G401 (cell line): ENCODE measurements around the gene ZNF423. TPM values are rescaled to one million over a fixed set of nuclear protein-coding genes. Genes with fewer than 3 reads are reported as not detected.

Experiments used
- DNase-seq: peaks from one replicate; pipeline ENCODE4 v3.0.0-alpha.2; 2015; ENCODE audit warnings: low spot score
- in situ Hi-C: cut with HindIII; loops from 2 replicates; pipeline ENCODE4 v1.10.0; 2016; ENCODE audit warnings: low sequenced_read_pairs, mixed read lengths
- total RNA-seq: library from RNA; depleted of rRNA; stranded (reverse); fragments of >200 nt; shearing (Covaris generic); gene quantifications from 2 replicates; pipeline ENCODE4 v1.2.3, GENCODE V29; 2014

The ZNF423 gene
- total RNA-seq, 1 experiment from 2014 or later: 0.07 TPM

DNA sequence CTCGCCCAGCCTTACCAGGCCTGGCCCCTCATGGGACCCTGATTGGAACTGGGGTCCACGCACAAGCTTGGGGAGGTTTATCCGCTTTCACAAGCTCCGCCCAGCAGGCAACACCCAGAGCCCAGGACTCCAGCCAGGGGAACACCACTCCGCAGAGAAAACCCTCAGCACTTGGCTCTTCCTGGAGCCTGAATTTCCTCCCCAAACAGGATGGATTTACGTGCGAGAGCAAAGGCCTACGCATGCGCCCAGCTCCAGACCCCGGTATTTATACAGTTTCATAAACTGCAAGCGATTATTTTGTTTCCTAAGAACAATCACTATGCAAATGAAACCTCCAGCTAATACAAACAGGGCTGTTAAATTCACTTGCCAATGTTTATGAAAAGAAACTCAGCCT is 22.8 kb downstream of the ZNF423 start:
- DNase-seq: no peak
- in situ Hi-C loops: no loop called here

DNA sequence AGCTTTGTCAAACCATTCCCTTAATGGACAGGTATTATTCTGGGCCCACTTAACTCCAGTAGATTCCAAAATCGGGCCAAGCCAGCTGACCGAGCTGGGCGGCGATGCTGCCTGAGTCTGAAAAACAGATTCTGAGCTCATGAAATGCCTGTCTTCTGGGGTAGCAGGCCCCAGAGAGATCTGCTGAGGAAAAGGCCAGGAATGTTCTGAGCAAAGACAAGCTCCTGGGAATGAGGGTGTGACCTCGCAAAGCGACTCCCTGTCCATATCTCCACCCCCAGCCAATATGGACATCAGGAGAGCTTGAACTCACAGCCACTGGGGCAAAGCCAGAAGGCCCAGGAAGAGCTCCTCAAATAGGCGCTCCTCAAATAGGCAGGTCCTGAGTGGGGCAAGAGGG is 23.7 kb downstream of the ZNF423 start:
- in situ Hi-C loops: no loop called here
- DNase-seq: no peak

DNA sequence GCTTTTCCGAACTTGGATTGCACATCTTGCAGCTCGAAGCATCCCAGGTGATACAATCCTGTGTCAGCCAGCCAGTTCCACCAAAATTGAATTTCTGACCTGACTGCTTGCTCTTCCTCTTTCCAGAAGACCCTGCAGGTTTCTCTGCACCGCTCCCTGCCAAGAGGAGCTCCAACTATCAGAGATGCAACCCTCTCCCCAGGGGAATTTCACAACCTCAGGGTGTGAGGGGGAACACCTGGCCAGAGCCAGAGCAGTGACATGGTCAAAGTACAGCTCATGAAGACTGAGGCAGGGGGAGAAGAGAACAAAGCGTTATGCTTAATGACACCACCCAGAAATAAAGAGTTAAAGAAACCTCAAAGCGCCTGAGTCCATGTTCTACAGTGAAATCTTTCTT is 25.0 kb downstream of the ZNF423 start:
- in situ Hi-C loops: no loop called here

DNA sequence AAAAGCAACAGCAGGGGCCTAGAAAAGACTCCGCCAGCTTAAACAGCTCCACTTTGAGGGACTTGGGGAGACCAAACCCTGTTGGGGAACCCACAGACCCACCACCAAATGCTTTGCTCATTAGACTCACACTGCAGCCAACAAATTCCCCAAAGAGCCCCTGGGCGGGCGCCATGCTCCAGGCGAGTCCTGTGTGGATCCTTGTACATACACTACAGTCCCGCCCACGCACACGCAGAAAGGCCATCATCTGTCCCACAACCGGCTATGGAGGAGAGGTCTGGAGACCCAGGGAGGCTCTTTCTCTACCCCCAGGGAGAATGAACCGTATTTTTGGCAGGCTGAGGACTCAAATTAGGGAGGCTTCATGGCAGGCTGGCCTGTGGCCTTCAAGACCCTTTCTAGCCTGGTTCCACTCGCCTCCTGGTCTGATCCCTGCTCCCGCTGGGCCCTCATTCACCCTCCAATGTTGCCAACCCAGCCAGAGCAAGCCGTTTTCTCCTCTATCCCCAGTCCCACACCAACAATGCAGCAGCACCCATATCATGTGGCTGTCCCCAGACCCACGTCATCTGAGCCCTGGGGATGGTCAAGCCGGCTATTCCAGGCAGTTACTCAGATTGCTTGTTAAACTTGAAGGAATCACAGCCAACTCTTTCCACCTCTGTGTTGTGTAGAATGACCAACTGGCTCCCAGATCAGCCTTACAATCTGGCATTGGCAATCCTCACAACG is 27.2 kb downstream of the ZNF423 start:
- in situ Hi-C loops: no loop called here
- DNase-seq: no peak

More for the DNA sequence above, 25.0 kb downstream of the ZNF423 start:
- DNase-seq: no peak

DNA sequence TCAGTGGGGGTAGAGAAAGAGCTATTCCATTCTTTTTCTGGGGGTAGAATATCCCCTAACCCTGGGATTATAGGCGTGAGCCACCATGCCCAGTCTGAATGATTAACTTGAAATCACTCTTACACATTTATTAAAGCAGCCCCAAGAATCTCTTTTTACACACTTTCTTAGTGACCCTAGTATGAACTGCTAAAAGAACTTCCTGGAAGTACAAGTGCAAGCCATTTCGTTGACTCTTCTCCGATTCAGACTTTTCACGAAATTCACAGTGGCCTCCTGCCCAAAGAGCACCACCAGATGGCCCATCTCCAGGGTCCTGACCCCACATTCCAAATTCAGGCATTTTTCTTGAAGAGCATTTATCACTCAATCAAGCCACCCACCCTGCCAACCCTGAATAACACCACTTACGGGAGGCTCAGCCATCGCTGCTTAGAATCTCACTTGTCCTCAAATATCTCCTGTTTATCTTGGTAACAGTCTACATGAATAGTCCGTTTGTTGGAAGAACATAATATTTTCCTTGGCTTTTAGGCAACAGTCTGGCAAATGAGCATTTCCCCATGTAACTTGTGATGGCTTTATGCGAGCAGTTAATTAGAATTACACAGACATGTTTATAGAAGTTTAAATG is 28.0 kb downstream of the ZNF423 start:
- no peak for DNase-seq
- in situ Hi-C loops: no loop called here

DNA sequence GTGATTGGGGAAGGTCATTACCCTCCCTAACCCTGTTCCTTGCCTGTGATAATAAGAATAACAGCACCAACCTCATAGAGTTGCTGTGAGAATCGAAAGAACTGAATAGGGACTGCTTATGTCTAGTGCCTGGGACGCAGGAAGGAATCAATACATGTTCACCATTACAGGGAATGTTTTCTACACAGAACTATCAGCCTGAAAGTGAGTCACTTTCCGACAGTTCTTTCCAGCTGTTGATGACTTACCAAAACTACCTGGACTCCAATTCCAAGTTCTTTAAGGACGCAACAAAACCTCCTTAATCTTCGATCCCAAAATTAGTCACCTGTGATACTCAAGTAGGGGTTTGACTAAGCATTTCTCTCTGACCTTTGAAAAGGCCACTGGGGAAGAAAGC is 29.4 kb downstream of the ZNF423 start:
- in situ Hi-C loops: no loop called here
- DNase-seq: no peak

DNA sequence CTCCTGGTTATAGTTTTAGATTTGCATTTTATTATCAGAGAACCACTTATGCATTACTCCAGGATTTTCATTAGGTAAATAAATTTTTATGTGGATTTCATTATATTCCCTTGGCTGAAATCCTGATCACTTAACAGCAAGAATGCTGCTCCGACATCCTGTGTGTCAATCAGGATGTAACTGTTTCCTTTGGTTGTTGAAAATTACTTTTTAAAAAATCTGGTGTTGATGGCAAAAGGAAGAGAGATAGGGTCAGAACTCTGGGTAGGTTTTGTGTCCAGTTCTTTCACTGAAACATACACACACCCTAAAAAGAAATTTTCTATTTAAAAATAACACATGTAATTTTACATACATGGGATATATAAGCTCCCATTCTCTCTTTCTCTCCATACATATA is 30.9 kb downstream of the ZNF423 start:
- in situ Hi-C loops: no loop called here
- no peak for DNase-seq

DNA sequence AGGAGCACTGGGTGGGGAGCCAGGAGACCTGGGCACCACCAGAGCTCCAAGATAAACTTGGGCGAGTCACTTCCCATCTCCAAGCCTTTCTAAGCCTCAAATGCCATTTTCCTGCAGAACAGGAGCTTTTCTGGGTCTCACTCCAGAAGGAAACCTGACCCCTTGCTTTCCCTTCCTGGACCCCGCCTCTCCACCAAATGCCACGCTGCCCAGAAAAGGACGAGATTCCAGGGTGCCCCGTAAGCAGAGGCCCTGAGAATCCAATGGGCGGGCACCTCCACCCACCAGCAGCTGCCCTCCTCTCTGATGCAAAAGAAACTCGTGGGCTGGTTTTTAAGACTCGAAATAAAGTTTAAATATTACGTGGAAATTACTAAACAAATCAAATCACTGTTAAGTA is 31.3 kb downstream of the ZNF423 start:
- DNase-seq: no peak
- in situ Hi-C loops: no loop called here

DNA sequence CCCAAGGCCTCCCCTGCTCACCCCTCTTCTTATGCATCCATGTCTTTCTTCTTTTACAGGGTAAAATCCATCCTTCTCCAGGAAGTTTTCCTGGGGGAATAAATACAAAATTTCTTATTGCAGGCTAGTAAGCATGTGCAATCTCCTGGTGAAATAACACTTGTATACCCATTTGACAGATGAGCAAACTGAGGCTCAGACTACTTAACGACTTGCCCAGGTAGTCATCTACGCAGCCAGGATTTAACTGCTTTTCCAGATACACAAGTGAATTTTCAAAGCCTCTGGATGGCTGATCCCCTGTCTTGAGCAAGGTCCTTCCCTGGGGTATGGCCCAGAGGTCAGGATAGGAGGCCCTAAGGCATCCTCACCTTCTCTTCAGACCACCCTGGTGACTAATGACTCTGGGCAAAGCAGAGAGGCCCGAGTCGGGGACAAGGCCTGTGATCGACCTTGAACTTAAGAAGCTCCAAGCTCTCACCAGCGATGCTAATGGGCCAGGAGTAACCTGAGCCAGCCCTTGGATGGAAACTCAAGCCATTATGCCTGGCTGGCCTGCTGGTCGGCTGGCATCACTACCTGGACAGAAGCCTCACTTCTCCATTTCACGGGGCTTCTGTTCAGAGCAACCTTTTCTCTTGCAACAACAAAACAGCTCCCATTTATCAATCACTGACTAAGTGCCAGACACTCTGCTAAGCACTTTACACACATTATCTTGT is 33.1 kb downstream of the ZNF423 start:
- in situ Hi-C loops: no loop called here
- peak; percentile 61 for DNase-seq

DNA sequence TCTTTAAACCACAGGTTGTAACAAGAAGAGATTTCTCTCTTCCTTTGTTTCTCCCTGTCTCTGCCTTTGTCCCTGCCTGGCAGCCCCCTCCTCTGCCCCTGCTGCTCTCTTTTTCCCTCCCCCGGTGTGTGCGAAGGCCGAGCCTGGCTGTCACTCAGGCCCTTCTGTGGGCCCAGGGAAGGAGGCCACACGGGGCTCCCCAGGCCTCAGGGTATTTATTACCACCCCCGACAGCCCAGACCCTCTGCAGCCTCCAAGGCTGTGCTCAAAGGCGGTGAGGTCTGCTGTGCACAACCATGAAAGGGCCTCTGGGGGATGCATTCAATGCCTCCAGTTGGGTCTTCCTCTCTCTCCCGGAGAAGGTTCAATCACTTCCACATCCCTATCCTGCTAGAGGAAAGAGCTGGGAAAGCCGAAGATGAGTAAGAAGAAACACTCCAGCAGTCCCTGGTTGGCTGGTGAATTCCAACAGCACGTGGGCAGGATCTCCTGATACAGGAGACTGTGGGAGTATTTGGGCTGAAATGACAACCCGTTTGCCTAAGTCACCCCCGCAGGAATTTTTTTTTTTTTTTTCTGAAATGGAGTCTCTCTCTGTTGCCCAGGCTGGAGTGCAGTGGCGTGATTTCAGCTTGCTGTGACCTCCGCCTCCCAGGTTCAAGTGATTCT is 34.2 kb downstream of the ZNF423 start:
- no peak for DNase-seq
- in situ Hi-C loops: no loop called here

DNA sequence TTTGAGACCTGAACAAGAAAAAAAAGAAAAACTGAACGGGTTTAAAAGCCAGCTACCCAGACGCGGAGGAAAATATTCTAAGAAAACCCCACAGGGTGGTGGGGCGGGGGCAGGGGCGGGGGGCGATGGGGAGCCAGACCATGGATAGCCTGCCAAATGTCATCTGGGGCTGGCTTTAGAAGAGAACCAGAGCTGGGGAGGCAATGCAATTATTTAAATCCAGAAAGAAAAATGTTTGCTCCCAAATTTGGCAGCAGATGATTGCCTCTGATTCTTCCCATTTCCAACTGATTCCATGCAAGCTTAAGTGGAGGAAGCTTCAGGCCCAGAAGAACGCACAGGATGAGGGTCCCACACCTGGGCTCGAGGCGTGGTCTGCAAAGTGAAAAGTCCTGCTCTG is 34.8 kb downstream of the ZNF423 start:
- no peak for DNase-seq
- in situ Hi-C loops: no loop called here

DNA sequence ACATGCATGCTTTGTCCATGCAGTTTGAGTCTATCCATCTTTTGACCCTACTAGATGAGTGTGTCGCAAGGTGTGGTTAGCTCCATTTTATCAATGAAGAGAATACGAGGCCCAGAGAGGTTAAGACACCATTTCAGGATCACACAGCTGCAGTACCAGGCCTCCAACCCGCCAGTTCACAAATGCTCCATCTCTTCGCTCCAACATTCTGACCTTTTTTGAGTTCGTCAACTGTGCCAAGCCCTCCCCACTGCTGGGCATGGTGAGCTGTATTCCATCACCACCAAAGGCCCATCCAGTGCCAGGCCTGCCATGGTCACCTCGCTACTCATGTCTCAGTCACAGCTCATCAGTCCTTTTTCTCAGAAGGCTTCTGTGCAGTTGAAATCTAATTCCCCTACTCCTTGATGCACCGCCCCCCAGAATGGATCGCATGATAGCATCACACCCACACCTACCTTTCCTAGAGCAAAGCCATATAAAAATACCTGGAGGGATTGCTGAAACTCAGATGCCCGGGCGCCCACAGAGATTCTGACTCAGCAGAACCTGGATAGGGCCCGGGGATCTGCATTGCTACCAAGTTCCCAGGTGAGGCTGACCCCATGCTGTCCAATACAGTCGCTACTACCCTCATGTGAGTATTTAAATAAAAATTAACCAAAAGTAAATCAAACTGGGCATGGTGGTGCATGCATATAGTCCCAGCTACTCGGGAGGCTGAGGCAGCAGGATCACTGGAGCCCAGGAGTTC is 38.0 kb downstream of the ZNF423 start:
- in situ Hi-C loops: no loop called here

DNA sequence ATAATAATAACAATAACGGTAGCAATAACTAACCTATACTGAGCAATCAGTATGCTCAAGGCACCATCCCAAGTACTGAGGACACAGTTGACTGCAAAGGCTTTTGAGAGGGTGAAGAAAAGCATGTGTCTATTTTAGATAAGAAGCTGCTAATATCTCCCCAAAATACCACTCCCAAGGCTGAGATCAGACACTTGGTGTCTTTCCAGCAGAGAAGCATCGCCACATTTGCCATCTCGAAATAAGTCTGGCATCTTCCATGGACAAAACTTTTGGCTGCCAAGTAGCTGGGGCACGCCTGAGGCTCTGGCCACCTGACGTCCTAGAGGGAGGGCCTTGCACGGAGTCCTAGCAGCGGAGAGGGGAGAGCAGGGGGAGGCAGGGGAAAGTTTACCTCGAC is 39.0 kb downstream of the ZNF423 start:
- in situ Hi-C loops: no loop called here
- no peak for DNase-seq

More for the DNA sequence above, 38.0 kb downstream of the ZNF423 start:
- no peak for DNase-seq

DNA sequence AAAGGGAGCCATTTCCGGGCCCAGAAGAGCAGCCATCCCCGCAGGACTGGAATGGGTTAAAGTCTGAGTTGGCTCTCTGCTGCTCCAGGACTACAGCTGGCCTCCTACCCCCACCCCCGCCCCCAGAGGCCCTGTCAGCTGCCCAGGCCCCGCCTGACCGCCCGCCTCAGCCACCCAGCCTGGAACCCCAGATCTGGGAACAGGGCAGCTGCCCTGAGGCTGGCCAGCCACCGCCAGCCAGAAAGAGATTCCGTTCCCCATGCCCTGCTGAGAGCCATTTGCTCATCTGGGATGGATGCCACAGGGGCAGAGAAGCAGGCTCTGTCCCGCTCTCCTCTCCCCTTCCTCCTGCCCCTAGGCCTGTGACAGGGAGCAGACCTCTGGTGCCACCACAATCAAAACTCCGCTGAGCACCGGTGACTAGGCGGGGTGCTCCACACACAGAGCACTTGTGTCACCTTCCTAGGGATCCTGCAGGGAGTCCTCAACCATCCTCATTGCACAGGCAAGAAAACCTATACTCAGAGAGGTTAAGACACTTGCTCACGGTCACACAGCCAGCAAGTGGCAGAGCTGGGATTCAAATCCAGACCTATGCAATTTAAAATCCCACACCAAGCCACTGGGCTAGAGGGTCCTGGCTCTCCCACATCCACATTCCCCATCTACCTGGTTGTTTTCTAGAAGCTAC is 44.1 kb downstream of the ZNF423 start:
- in situ Hi-C loops: no loop called here
- DNase-seq: peak; percentile 83

DNA sequence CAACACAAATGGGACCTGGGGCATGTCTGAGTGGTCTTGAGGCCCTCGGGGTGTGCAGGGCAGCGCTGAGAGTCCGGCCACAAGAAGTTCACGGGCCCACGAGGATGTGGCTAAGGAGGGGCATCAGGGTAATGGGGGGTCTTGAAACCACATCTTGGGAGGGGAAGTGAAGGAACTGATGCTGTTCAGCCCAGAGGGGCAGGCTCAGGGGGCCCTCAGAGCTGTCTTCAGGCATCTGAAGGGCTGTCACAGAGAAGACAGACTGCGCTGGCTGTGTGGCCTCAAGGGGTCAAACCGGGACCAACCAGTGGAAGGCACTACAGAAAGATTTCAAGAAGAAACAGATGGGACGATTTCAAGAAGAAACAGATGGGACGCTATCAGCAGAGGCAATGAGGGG is 45.1 kb downstream of the ZNF423 start:
- DNase-seq: no peak
- in situ Hi-C loops: no loop called here

DNA sequence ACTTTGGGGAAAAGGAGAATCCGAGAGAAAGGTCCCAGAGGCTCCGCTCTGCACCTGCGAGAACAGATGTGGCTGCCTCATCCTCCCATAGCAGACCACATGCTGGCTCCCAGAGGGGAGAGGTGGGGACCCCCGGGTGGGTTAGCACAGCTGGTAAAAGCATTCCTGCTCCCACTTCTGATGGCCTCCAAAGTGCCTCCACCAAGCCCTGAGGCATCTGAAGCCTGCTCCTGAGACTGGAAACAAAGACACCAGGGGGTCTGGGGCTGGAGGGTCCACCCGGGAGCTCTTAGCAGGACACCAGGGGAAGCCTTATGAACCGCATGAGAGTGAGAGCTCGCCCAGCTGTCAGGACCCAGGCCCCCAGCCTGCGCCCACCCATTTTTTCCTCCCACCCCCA is 46.4 kb downstream of the ZNF423 start:
- in situ Hi-C loops: no loop called here
- DNase-seq: no peak

DNA sequence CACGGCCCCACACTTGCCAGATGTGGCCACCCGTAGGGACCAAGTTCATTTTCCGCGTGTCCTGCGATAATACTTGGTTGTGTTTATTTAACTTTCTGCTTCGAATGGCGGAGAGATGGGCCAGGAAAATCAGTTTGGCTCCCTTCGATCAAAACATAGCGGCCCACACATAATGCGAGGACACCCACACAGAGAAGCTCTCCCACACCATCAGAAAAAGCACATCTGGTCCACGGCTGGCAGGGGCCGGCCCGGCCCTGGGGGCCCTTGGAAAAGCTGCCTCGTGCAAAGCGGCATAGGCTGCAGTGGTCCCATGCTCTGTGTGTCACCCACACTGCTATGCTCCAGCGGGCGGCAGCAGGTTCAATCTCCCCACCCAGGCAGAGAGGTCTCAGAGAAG is 46.9 kb downstream of the ZNF423 start:
- in situ Hi-C loops: no loop called here
- no peak for DNase-seq

DNA sequence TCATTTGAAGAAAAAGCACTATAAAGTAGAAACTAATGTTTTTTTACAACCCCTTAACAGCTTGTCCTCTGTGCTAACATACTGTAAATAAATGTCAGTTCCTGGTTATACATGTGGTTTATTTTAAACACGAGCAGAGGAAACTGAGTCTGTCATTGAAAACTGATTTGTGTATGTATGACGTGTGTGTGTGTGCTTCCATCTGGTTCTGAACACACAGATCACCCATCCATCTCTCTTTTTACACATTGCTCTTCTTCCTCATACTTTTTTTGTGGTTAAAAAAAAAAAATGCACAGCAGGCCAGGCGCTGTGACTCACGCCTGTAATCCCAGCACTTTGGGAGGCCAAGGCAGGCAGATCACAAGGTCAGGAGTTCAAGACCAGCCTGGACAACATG is 49.5 kb downstream of the ZNF423 start:
- DNase-seq: no peak
- in situ Hi-C loops: no loop called here

DNA sequence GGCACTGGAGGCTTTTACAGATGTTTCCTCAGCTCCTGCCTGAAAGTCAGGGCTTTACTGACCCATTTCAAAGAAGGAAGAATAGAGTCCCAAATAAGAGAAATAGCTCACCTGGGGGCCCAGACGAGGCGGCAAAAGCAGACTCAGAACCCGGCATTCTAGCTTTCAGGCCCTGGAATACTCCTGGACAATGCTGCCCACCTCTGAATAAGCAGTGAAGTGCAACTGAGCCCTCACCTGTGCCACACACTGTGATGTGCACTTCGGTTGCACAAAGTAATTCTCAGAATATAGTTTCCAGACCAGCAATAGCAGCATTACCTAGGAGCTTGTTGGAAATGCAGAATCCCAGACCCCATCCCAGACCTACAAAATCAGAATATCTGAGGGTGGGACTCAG is 54.6 kb downstream of the ZNF423 start:
- in situ Hi-C loops: no loop called here
- DNase-seq: no peak
